GM23248 (cell line): ENCODE measurements around the gene CCT8L2. TPM values are rescaled to one million over a fixed set of nuclear protein-coding genes. Genes with fewer than 3 reads are reported as not detected.

ENCODE experiments used
- polyA plus RNA-seq: library from polyadenylated mRNA; unstranded; fragments of >200 nt; fragmentation: Nextera tagmentation; extraction: Ambion mirVana; gene quantifications from 2 replicates; pipeline ENCODE4 v1.2.1, GENCODE V29; 2016
- total RNA-seq: library from RNA; depleted of rRNA; stranded (reverse); fragments of >200 nt; shearing (Covaris generic); gene quantifications from 2 replicates; pipeline ENCODE4 v1.2.3, GENCODE V29; 2014; rRNA removed

Gene CCT8L2
- total and polyA plus RNA-seq, 2 experiments from 2014 or later: not detected

Other genes with a start within 250 kb of the CCT8L2 start
- not detected in 2 replicates for gene XKR3, start 232.6 kb upstream of the CCT8L2 start, total RNA-seq
- gene XKR3, start 232.6 kb upstream of the CCT8L2 start, polyA plus RNA-seq: not detected in 2 replicates